Fibroblast of lung (primary cell): Measurements from ENCODE around the gene FGGY. TPM values are rescaled to one million over a fixed set of nuclear protein-coding genes. Genes with fewer than 3 reads are reported as not detected.
A peak's percentile ranks its signal among the peaks of the same experiment; 100 is the strongest.
"Not testable (repeated sequence)": the region's sequence is repeated elsewhere in the genome, so short reads cannot be mapped to it uniquely, and the experiment has no call there.

ENCODE experiments used
- DNase-seq, 2 donors: peaks; one replicate each; pipeline versions ENCODE4 v3.0.0 to v3.0.0-alpha.2; 2010; ENCODE audit warnings: low read depth in 2 of 2
- H2AFZ ChIP-seq: 2 replicates; pipeline ENCODE4 v1.5.1; 2012; ENCODE audit warnings: low read length, control low read depth, inconsistent platforms
- H3K27ac ChIP-seq: 2 replicates; pipeline ENCODE4 v1.5.1; 2011; ENCODE audit warnings: low read length, control low read depth; ENCODE audit not compliant: insufficient read depth
- H3K27me3 ChIP-seq: 2 replicates; pipeline ENCODE4 v1.5.1; 2011; ENCODE audit warnings: mild to moderate bottlenecking, low read length; ENCODE audit not compliant: control insufficient read depth, insufficient read depth
- H3K36me3 ChIP-seq: 2 replicates; pipeline ENCODE4 v1.5.1; 2011; ENCODE audit warnings: low read length; ENCODE audit not compliant: control insufficient read depth, insufficient read depth
- H3K4me1 ChIP-seq: 2 replicates; pipeline ENCODE4 v1.5.1; 2011; ENCODE audit warnings: low read length; ENCODE audit not compliant: control insufficient read depth, insufficient read depth; ENCODE audit errors: extremely low read depth
- H3K4me2 ChIP-seq: 2 replicates; pipeline ENCODE4 v1.5.1; 2011; ENCODE audit warnings: low read length, control low read depth; ENCODE audit not compliant: insufficient read depth; ENCODE audit errors: extremely low read depth
- H3K4me3 ChIP-seq, 4 experiments: fragments of 200-600 bp in 1 of 4; sonication (generic) in 1 of 4; replicated peaks in 1 of 4; 2 replicates each; pipeline ENCODE4 v1.5.1; 2011 to 2016; ENCODE audit warnings: low read length in 4 of 4, low read depth in 3 of 4, mild to moderate bottlenecking in 3 of 4, control low read depth in 2 of 4, inconsistent platforms in 1 of 4, mixed read lengths in 1 of 4; ENCODE audit not compliant: insufficient read depth in 1 of 4; ENCODE audit errors: control extremely low read depth in 1 of 4
- H3K79me2 ChIP-seq: 2 replicates; pipeline ENCODE4 v1.5.1; 2012; ENCODE audit warnings: mild to moderate bottlenecking, low read length, inconsistent platforms; ENCODE audit not compliant: control insufficient read depth, insufficient read depth
- H3K9ac ChIP-seq: 2 replicates; pipeline ENCODE4 v1.5.1; 2011; ENCODE audit warnings: mild to moderate bottlenecking, low read length, control low read depth; ENCODE audit not compliant: insufficient read depth
- H3K9me3 ChIP-seq: 2 replicates; pipeline ENCODE4 v1.5.1; 2012; ENCODE audit warnings: low read depth, low read length; ENCODE audit not compliant: control insufficient read depth, insufficient read depth
- H4K20me1 ChIP-seq: 2 replicates; pipeline ENCODE4 v1.5.1; 2011; ENCODE audit warnings: low read length; ENCODE audit not compliant: control insufficient read depth, insufficient read depth; ENCODE audit errors: extremely low read depth
- CTCF ChIP-seq, 2 donors: IDR thresholded peaks in 1 of 2; conservative IDR thresholded peaks in 1 of 2; 1 replicate in 1 of 2; 2 replicates in 1 of 2; pipeline ENCODE4 v1.5.1; 2011 to 2012; ENCODE audit warnings: low read length in 2 of 2, control low read depth in 1 of 2, inconsistent platforms in 1 of 2, low read depth in 1 of 2, mild to moderate bottlenecking in 1 of 2
- EZH2 ChIP-seq: IDR thresholded peaks from 2 replicates; pipeline ENCODE4 v1.5.1; 2012; ENCODE audit warnings: low read length, control low read depth, mild to moderate bottlenecking; ENCODE audit errors: missing control alignments
- polyA plus RNA-seq, 2 donors: library from polyadenylated mRNA; depleted of rRNA in 1 of 2; stranded (reverse) in 1 of 2; unstranded in 1 of 2; fragments of >200 nt; gene quantifications; 2 replicates each; pipeline ENCODE4 v1.2.1, GENCODE V29; 2011 to 2012; ENCODE audit warnings: missing spikeins in 1 of 2
- total RNA-seq: library from RNA; depleted of rRNA; stranded (reverse); fragments of >200 nt; gene quantifications from 2 replicates; pipeline ENCODE4 v1.2.1, GENCODE V29; 2014

The FGGY gene
- total and polyA plus RNA-seq, 2 donors (not counting 1 experiment from before 2014, with no cell fraction given): 9.5 to 32.4 TPM

- no peak overlapping the region for H3K9ac ChIP-seq
- TF ChIP-seq CTCF (conservative IDR thresholded peaks at IDR 0.05 in 1 of 2, IDR thresholded peaks at IDR 0.05 in 1 of 2; ENCODE audit: low read depth in 1 of 2, low read length in 2 of 2) (no peak), EZH2 (no peak)
- DNase-seq: peak; percentile 72 to 78
- no peak overlapping the region for H3K4me3 ChIP-seq
- H3K79me2 ChIP-seq: no peaks in the 10 kb centered on the region
- H3K27ac ChIP-seq: no peak overlapping the region
- H2AFZ ChIP-seq: peak overlapping the region; percentile 59
- H3K4me2 ChIP-seq: peak overlapping the region; percentile 44
- no peaks in the 10 kb centered on the region for H3K36me3 ChIP-seq
- H3K4me1 ChIP-seq: peaks cover 5% of the 10 kb centered on the region
- no peaks in the 10 kb centered on the region for H3K27me3 ChIP-seq
- H3K9me3 ChIP-seq: no peaks in the 10 kb centered on the region
- H4K20me1 ChIP-seq: no peaks in the 10 kb centered on the region
These were observed 349.0 kb downstream of the FGGY start for GRCh38 chr1:59645893-59646292.

GRCh38 chr1:59653142-59653958, 356.5 kb downstream of the FGGY start:
- not testable (repeated sequence) for H3K9ac ChIP-seq, H3K27ac ChIP-seq, H3K27me3 ChIP-seq, H3K79me2 ChIP-seq, DNase-seq, H4K20me1 ChIP-seq, H2AFZ ChIP-seq, H3K36me3 ChIP-seq, H3K4me1 ChIP-seq, H3K4me2 ChIP-seq, H3K9me3 ChIP-seq, H3K4me3 ChIP-seq

- Histone ChIP-seq H4K20me1 (no peaks in the 10 kb centered on the region), H3K79me2 (no peaks in the 10 kb centered on the region), H3K4me1 (no peaks in the 10 kb centered on the region), H3K9me3 (no peaks in the 10 kb centered on the region), H3K36me3 (no peaks in the 10 kb centered on the region), H3K4me3 (no peak overlapping the region), H3K9ac (no peak overlapping the region), H3K4me2 (no peak overlapping the region), H2AFZ (no peak overlapping the region), H3K27me3 (no peaks in the 10 kb centered on the region), H3K27ac (no peak overlapping the region)
- DNase-seq: no peak
- TF ChIP-seq EZH2 (no peak), CTCF (conservative IDR thresholded peaks at IDR 0.05 in 1 of 2, IDR thresholded peaks at IDR 0.05 in 1 of 2; ENCODE audit: low read depth in 1 of 2, low read length in 2 of 2) (no peak)
These were observed 357.1 kb downstream of the FGGY start for GRCh38 chr1:59653968-59654367.
